Sigmoid colon (tissue), 3 donors: ENCODE measurements around the gene TMEM235.

ENCODE experiments used
- CTCF ChIP-seq, 4 experiments: fragments of 450-650 bp in 3 of 4; fragments of 200-600 bp in 1 of 4; IDR thresholded peaks; one replicate each; pipeline ENCODE4 v1.5.1; 2016 to 2019; ENCODE audit warnings: antibody characterized with exemption in 4 of 4, mild to moderate bottlenecking in 3 of 4, moderate library complexity in 2 of 4
- POLR2A ChIP-seq, 2 donors: fragments of 450-650 bp; IDR thresholded peaks; one replicate each; pipeline ENCODE4 v1.6.1; 2016; ENCODE audit warnings: antibody characterized with exemption in 2 of 2, mild to moderate bottlenecking in 2 of 2, moderate library complexity in 2 of 2

DNA sequence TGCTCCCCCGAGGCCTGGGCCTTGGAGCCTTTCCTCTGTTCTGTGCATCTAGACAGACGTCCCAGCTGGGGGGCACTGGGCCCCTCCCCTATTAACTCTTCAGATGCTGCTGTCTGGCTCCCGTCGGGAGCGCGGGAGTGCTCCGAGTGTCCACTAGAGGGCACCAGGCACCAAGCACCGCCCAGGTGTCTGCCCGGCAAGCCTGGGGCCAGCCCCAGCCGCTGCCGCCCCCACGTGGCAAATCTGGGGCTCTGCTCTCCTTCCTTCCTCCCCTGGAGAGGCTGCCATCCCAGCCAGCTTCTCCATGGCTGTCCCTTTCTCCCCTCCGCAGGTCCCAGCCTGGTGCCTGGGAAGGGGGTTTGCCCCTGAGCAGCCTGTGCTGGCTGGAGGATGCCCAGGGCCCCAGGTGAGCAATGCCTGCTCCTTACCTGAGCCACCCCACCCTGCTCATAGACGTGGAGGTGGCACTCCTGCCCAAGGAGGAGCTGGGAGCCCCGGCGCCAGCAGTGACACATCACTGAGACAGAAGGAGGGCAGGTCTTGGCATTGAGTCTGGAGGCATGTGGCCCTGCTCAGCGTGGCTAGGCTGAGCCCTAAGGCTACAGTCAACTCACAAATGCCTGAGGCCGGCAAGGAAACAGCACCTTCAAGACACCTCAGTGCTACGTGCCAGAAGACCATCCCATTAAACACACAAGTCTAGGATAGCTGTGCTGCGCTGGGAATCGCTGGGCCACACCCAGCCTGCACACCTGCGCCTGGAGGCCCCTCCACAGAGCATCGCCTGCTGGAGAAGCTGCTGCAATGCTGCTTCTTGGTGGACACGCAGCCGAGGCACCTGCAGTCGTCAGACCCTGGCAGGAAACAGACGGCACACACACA lies 19.7 kb downstream of the TMEM235 start:
- TF ChIP-seq CTCF (IDR thresholded peaks at IDR 0.05) (peak; percentile 88 to 99 (median 94)), POLR2A (IDR thresholded peaks at IDR 0.05) (no peak)
